ENCODE results near the gene TRIAP1. TPM values are rescaled to one million over a fixed set of nuclear protein-coding genes. Genes with fewer than 3 reads are reported as not detected.

The TRIAP1 gene
- total RNA-seq, 1 experiment from 2014 or later = 50.1 TPM

Other genes starting within 250 kb of the TRIAP1 start
- gene RPLP0, start 245.3 kb downstream of the TRIAP1 start, total RNA-seq (2014; rRNA removed; shearing (Covaris generic)) = 3,089 and 3,166 TPM in 2 replicates
- 57.8 and 61.8 TPM in 2 replicates for gene PXN, start 180.7 kb downstream of the TRIAP1 start, total RNA-seq (2014; rRNA removed; shearing (Covaris generic))
- under 0.01 TPM in 2 replicates for gene RNU4-2, start 154.5 kb downstream of the TRIAP1 start, total RNA-seq (2014; rRNA removed; shearing (Covaris generic))
- gene RNU4-1, start 153.1 kb downstream of the TRIAP1 start, total RNA-seq (2014; rRNA removed; shearing (Covaris generic)) = under 0.01 TPM in 2 replicates
- 1.8 and 5.6 TPM in 2 replicates for gene SIRT4, start 144.1 kb downstream of the TRIAP1 start, total RNA-seq (2014; rRNA removed; shearing (Covaris generic))
- not detected in 2 replicates for gene PLA2G1B, start 118.6 kb downstream of the TRIAP1 start, total RNA-seq (2014; rRNA removed; shearing (Covaris generic))
- 0.33 and 3.1 TPM in 2 replicates for gene MSI1, start 77.2 kb downstream of the TRIAP1 start, total RNA-seq (2014; rRNA removed; shearing (Covaris generic))
- gene COX6A1, start 8.3 kb downstream of the TRIAP1 start, total RNA-seq (2014; rRNA removed; shearing (Covaris generic)) = 944 and 961 TPM in 2 replicates
- 30.8 and 35.4 TPM in 2 replicates for gene GATC, start 60 bp upstream of the TRIAP1 start, total RNA-seq (2014; rRNA removed; shearing (Covaris generic))
- gene SRSF9, start 23.4 kb upstream of the TRIAP1 start, total RNA-seq (2014; rRNA removed; shearing (Covaris generic)) = 267 and 282 TPM in 2 replicates
- gene DYNLL1, start 49.7 kb upstream of the TRIAP1 start, total RNA-seq (2014; rRNA removed; shearing (Covaris generic)) = 483 and 582 TPM in 2 replicates
- 55.1 and 67.4 TPM in 2 replicates for gene COQ5, start 82.8 kb upstream of the TRIAP1 start, total RNA-seq (2014; rRNA removed; shearing (Covaris generic))
- 74.5 and 92.7 TPM in 2 replicates for gene RNF10, start 88.0 kb upstream of the TRIAP1 start, total RNA-seq (2014; rRNA removed; shearing (Covaris generic))
- gene POP5, start 135.0 kb upstream of the TRIAP1 start, total RNA-seq (2014; rRNA removed; shearing (Covaris generic)) = 96.2 and 96.8 TPM in 2 replicates
- 0.17 TPM in 1 of 2 replicates, not detected in the other for gene CABP1, start 194.2 kb upstream of the TRIAP1 start, total RNA-seq (2014; rRNA removed; shearing (Covaris generic))
- 93.7 and 108 TPM in 2 replicates for gene MLEC, start 240.8 kb upstream of the TRIAP1 start, total RNA-seq (2014; rRNA removed; shearing (Covaris generic))

Data from Daoy (cell line).